GM12872 (cell line): ENCODE data around the gene CPA1.

Source experiments
- TF ChIP-seq, protein P1 (sequence below): IDR thresholded peaks from 3 replicates; pipeline ENCODE4 v1.5.1; 2011; ENCODE audit warnings: low read depth, mild to moderate bottlenecking, low read length, moderate library complexity; ENCODE audit not compliant: insufficient read depth

CPA1 gene

GRCh38 chr7:130342701-130343380 lies 37.5 kb upstream of the CPA1 start:
- TF ChIP-seq, protein P1, sequence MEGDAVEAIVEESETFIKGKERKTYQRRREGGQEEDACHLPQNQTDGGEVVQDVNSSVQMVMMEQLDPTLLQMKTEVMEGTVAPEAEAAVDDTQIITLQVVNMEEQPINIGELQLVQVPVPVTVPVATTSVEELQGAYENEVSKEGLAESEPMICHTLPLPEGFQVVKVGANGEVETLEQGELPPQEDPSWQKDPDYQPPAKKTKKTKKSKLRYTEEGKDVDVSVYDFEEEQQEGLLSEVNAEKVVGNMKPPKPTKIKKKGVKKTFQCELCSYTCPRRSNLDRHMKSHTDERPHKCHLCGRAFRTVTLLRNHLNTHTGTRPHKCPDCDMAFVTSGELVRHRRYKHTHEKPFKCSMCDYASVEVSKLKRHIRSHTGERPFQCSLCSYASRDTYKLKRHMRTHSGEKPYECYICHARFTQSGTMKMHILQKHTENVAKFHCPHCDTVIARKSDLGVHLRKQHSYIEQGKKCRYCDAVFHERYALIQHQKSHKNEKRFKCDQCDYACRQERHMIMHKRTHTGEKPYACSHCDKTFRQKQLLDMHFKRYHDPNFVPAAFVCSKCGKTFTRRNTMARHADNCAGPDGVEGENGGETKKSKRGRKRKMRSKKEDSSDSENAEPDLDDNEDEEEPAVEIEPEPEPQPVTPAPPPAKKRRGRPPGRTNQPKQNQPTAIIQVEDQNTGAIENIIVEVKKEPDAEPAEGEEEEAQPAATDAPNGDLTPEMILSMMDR = no peak

DNA sequence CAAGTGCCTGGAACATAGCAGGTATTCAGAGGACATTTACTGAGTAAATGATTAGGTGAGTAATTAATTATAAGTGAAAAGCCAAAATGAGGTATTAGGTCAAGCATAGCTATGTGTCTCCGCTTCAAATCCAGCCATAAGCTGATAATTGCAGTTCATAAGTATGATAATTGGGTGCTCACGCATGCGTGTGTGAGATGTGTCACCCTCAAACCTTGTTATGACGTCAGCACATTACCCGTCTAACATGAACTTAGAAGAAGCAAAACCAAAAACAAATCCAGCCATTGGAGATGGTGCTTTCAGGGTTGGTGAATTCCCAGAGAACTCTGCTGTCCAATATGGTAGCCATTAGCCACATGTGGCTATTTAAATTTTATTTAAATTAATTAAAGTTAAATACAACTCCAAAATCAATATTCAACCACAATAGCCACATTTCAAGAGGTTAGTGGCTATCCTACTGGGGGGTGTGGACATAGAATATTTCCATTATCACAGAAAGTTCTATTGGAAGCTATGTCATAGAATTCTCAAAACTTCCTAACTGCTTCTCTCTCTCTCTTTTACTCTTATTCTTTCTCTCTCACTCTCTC lies 35.9 kb upstream of the CPA1 start, which contains the start of gene CPA5:
Gene CPA5, plus strand, starts transcription at position 546 of the 596 bp plus-strand sequence. CDS start 1,670 bp downstream, outside the sequence.
- TF ChIP-seq, protein P1 = no peak

- TF ChIP-seq, protein P1 = no peak
Observed at GRCh38 chr7:130345136-130345535, 35.2 kb upstream of the CPA1 start.

- TF ChIP-seq, protein P1 = no peak
Observed at GRCh38 chr7:130345725-130346124, 34.6 kb upstream of the CPA1 start.

- TF ChIP-seq, protein P1 = no peak
Observed at GRCh38 chr7:130346177-130346905, 34.0 kb upstream of the CPA1 start.

GRCh38 chr7:130346941-130347340 lies 33.4 kb upstream of the CPA1 start:
- TF ChIP-seq, protein P1 = no peak

DNA sequence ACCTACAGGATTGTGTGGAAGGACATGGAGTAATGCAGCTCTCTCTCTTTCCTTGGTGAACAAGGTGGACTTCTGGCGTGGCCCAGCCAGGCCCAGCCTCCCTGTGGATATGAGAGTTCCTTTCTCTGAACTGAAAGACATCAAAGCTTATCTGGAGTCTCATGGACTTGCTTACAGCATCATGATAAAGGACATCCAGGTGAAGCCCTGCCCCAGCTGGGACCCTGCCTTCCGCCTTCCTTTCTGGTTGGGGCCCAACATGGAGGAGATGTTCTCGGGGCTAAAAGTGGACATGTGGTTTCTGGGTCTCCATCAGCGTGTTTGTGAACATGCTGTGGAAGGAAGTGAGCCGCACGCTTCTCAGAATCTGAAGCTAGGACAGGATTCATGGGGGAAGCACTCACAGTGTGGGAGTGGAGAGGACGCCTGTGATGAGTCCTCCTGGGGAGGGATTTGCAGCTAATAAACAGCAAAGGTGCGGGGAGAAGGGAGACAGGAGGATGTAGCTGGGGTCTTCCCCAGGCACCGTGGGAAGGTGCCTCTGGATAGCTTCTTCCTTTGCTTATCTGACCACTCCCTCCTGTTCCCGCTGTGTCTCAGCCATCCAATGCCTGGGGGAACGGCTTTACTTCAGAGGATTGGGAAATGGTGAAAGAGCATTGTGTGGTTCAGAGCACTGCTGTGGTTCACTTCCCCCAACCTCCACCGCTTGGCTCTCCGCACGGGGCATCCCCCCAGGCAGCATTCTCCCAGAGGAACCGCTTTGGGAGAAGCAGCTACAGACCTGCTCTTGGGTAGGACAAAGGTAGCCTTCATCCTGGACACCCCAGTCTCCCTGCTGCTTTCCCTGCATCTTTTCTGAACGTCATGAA lies 30.1 kb upstream of the CPA1 start:
- TF ChIP-seq, protein P1 = no peak
